ENCODE results near the gene ESR1.

GRCh38 chr6:152085451-152085921 is 278.0 kb downstream of the ESR1 start:
- TF ChIP-seq, protein P1, sequence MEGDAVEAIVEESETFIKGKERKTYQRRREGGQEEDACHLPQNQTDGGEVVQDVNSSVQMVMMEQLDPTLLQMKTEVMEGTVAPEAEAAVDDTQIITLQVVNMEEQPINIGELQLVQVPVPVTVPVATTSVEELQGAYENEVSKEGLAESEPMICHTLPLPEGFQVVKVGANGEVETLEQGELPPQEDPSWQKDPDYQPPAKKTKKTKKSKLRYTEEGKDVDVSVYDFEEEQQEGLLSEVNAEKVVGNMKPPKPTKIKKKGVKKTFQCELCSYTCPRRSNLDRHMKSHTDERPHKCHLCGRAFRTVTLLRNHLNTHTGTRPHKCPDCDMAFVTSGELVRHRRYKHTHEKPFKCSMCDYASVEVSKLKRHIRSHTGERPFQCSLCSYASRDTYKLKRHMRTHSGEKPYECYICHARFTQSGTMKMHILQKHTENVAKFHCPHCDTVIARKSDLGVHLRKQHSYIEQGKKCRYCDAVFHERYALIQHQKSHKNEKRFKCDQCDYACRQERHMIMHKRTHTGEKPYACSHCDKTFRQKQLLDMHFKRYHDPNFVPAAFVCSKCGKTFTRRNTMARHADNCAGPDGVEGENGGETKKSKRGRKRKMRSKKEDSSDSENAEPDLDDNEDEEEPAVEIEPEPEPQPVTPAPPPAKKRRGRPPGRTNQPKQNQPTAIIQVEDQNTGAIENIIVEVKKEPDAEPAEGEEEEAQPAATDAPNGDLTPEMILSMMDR (IDR thresholded peaks at IDR 0.05; ENCODE audit: low read depth, low read length, missing input control): no peak
- TF ChIP-seq MAX (IDR thresholded peaks at IDR 0.05) (no peak), YY1 (IDR thresholded peaks at IDR 0.05) (no peak)
